ENCODE data around the gene TRPV2. TPM values are rescaled to one million over a fixed set of nuclear protein-coding genes. Genes with fewer than 3 reads are reported as not detected.
"Not testable (repeated sequence)": the region's sequence is repeated elsewhere in the genome, so short reads cannot be mapped to it uniquely, and the experiment has no call there.

Gene TRPV2
- total and polyA plus RNA-seq, 10 of the 15 experiments (the other 5 are each of a cell fraction or from before 2014, with no cell fraction given), result 8.9 to 94.4 (median 54.1) TPM

DNA sequence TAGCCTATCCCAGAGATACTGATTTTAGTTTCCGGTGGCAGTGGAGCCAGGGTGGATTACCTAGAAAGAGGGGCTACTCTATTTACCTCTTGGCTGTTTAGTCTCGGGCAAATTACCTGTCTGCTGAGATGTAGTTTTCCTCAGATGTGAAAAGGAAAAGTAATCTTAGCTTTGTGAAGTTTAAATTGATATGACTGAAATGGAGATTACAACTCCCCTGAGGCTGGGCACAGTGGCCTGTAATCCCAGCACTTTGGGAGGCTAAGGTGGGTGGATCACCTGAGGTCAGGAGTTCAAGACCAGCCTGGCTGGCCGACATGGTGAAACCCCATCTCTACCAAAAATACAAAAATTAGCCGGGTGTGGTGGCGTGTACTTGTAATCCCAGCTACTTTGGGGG, 25.0 kb downstream of the TRPV2 start:
- CTCF ChIA-PET, result interaction anchor here (0.5 to 4.4 kb wide), 11 partner anchors 11 to 1027 kb away, joined by 3 to 35 read pairs (median 6); partner anchors contain the start of gene TRPV2
- H3K36me3 ChIP-seq (ENCODE audit: control insufficient read depth in 2 of 2, insufficient read depth in 2 of 2, low read length in 1 of 2), result peaks cover 20 to 39% of the 10 kb centered on the region in 2 experiments
- SMC1A ChIA-PET (ENCODE audit: uncharacterized antibody, unreplicated experiment), result interaction anchor here (1.1 to 3.0 kb wide), 10 partner anchors 11 to 154 kb away, joined by 3 to 23 read pairs (median 5); partner anchors contain the start of gene TRPV2
- H3K9ac ChIP-seq (ENCODE audit: control insufficient read depth, insufficient read depth, low read length), result peak overlapping the region; percentile 95
- H3K4me1 ChIP-seq (ENCODE audit: control insufficient read depth, insufficient read depth, low read length), result peaks cover 15% of the 10 kb centered on the region
- DNase-seq (ENCODE audit: low read depth, low spot score); FAIRE-seq; H2AFZ ChIP-seq (ENCODE audit: control insufficient read depth, low read depth, low read length); H3K9me3 ChIP-seq (replicated peaks; ENCODE audit: control insufficient read depth, insufficient read depth, low read length); ATAC-seq; in situ Hi-C loops (cut with MboI); BruUV-seq (replicated peaks); H4K20me1 ChIP-seq (ENCODE audit: control insufficient read depth, insufficient read depth); H3K27me3 ChIP-seq (replicated peaks in 1 of 2; ENCODE audit: control insufficient read depth in 2 of 2, insufficient read depth in 2 of 2, low read length in 1 of 2); intact Hi-C loops (cut with micrococcal nuclease; ENCODE audit: unreplicated experiment): not testable (repeated sequence)
- H3K79me2 ChIP-seq (ENCODE audit: control insufficient read depth, insufficient read depth, low read length), result peaks cover 55% of the 10 kb centered on the region
- peak; percentile 28 for TF ChIP-seq HDAC6 (IDR thresholded peaks at IDR 0.05; ENCODE audit: unreplicated experiment)
- H3K27ac ChIP-seq (ENCODE audit: control insufficient read depth, insufficient read depth), result peak overlapping the region; percentile 79
- RAD21 ChIA-PET (ENCODE audit: unreplicated experiment), result interaction anchor here (1.0 to 5.4 kb wide), 4 partner anchors 13 to 155 kb away, joined by 3 to 82 read pairs (median 9); partner anchors contain the start of gene TRPV2
- 0% methylated on average over 5 of the region's 5 CpGs for WGBS (ENCODE audit: insufficient coverage, insufficient replicate concordance, low lambda C conversion rate, missing lambda C conversion rate)
- H3K4me2 ChIP-seq (ENCODE audit: control insufficient read depth, insufficient read depth), result peak overlapping the region; percentile 97
- POLR2A ChIA-PET, result interaction anchor here (0.7 to 2.8 kb wide), 6 partner anchors 24 to 224 kb away, joined by 3 to 22 read pairs (median 4); partner anchors contain the start of genes PIGL, TRPV2 and UBB
- peak overlapping the region; percentile 97 for H3K4me3 ChIP-seq

DNA sequence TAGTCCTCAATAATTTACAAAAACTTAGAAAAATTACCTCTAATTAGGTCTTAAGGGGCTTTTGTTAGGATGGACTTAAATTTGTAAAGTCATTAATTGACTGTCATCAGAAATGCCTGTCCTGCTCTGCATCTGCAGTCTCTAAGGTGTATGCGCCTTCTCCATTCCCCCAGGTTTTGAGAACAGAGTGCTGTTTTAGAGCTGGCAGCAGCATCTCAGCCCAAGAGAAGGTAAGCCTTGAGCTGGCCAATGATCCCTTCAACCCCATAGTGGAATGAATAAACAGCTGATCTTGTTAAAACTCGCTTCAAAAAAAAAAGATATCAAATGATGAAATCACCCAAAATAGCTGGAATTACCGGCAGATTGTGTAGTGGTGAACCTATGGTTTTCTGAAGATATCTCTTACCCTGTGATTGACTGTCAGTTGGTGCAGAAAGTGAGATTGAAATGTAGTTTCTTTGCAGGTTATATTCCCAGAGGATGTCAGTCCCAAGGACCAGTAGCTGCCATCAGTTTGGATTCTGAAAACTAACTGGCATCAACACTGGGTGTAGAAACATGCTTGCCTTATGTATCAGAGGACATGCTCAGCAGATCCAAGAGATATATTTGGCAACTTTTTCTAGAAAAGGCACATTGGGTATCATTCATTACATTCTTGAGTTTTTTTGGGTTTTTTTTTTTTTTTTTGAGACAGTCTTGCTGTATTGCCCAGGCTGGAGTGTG, 25.7 kb downstream of the TRPV2 start:
- RAD21 ChIA-PET (ENCODE audit: unreplicated experiment), result interaction anchor here (0.6 to 5.4 kb wide), 11 partner anchors 9 to 223 kb away, joined by 3 to 82 read pairs (median 4); partner anchors contain the start of genes TRPV2 and UBB
- POLR2A ChIA-PET, result interaction anchor here (0.6 to 2.4 kb wide), 11 partner anchors 21 to 748 kb away, joined by 3 to 22 read pairs (median 4); partner anchors contain the start of genes PIGL and TRPV2

More for the DNA sequence above, 25.7 kb downstream of the TRPV2 start:
- WGBS (ENCODE audit: insufficient coverage, insufficient replicate concordance, low lambda C conversion rate, missing lambda C conversion rate), result 16% methylated on average over 3 of the region's 3 CpGs
- ChIA-PET CTCF (interaction anchor here (0.6 to 4.4 kb wide), 17 partner anchors 8 to 1172 kb away, joined by 3 to 35 read pairs (median 4); partner anchors contain the start of genes CENPV and TRPV2), SMC1A (ENCODE audit: uncharacterized antibody, unreplicated experiment) (interaction anchor here (0.6 to 3.0 kb wide), 15 partner anchors 10 to 155 kb away, joined by 3 to 23 read pairs (median 4); partner anchors contain the start of genes TRPV2 and UBB)
- Histone ChIP-seq H3K36me3 (ENCODE audit: control insufficient read depth in 2 of 2, insufficient read depth in 2 of 2, low read length in 1 of 2) (peaks cover 20 to 39% of the 10 kb centered on the region in 2 experiments), H3K4me2 (ENCODE audit: control insufficient read depth, insufficient read depth) (peak overlapping the region; percentile 97), H4K20me1 (ENCODE audit: control insufficient read depth, insufficient read depth) (peaks cover 6% of the 10 kb centered on the region), H3K27me3 (replicated peaks in 1 of 2; ENCODE audit: control insufficient read depth in 2 of 2, insufficient read depth in 2 of 2, low read length in 1 of 2) (no peaks in the 10 kb centered on the region), H3K9me3 (replicated peaks; ENCODE audit: control insufficient read depth, insufficient read depth, low read length) (no peaks in the 10 kb centered on the region; the same call in 2 of the 3 replicates), H3K4me1 (ENCODE audit: control insufficient read depth, insufficient read depth, low read length) (peaks cover 15% of the 10 kb centered on the region), H3K27ac (ENCODE audit: control insufficient read depth, insufficient read depth) (peak overlapping the region; percentile 79), H3K9ac (ENCODE audit: control insufficient read depth, insufficient read depth, low read length) (peak overlapping the region; percentile 95), H3K4me3 (peak overlapping the region; percentile 97), H2AFZ (ENCODE audit: control insufficient read depth, low read depth, low read length) (no peak overlapping the region), H3K79me2 (ENCODE audit: control insufficient read depth, insufficient read depth, low read length) (peaks cover 55% of the 10 kb centered on the region)
- FAIRE-seq, result no peak
- intact Hi-C loops (cut with micrococcal nuclease; ENCODE audit: unreplicated experiment) (no loop called here), in situ Hi-C loops (cut with MboI) (no loop called here)
- ATAC-seq, result no peak
- BruUV-seq (replicated peaks), result no TSS peak
- TF ChIP-seq MTA3 (IDR thresholded peaks at IDR 0.05; ENCODE audit: borderline replicate concordance, low read length) (0 out of 2 replicates have a peak, but pooled peaks have one; percentile 38), POLR2A (IDR thresholded peaks at IDR 0.05; ENCODE audit: low read depth, low read length) (peak; percentile 27; the same call in 1 of the 2 replicates), BHLHE40 (IDR thresholded peaks at IDR 0.05; ENCODE audit: borderline replicate concordance in 1 of 2, low read depth in 2 of 2, low read length in 1 of 2) (no peak), POLR2AphosphoS5 (IDR thresholded peaks at IDR 0.05; ENCODE audit: low read length) (peak; percentile 71; the same call in 1 of the 2 replicates)
- TF ChIP-seq, protein P1, sequence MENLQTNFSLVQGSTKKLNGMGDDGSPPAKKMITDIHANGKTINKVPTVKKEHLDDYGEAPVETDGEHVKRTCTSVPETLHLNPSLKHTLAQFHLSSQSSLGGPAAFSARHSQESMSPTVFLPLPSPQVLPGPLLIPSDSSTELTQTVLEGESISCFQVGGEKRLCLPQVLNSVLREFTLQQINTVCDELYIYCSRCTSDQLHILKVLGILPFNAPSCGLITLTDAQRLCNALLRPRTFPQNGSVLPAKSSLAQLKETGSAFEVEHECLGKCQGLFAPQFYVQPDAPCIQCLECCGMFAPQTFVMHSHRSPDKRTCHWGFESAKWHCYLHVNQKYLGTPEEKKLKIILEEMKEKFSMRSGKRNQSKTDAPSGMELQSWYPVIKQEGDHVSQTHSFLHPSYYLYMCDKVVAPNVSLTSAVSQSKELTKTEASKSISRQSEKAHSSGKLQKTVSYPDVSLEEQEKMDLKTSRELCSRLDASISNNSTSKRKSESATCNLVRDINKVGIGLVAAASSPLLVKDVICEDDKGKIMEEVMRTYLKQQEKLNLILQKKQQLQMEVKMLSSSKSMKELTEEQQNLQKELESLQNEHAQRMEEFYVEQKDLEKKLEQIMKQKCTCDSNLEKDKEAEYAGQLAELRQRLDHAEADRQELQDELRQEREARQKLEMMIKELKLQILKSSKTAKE (IDR thresholded peaks at IDR 0.05; ENCODE audit: low read depth, poor library complexity, severe bottlenecking), result no peak
- TF ChIP-seq, protein P2, sequence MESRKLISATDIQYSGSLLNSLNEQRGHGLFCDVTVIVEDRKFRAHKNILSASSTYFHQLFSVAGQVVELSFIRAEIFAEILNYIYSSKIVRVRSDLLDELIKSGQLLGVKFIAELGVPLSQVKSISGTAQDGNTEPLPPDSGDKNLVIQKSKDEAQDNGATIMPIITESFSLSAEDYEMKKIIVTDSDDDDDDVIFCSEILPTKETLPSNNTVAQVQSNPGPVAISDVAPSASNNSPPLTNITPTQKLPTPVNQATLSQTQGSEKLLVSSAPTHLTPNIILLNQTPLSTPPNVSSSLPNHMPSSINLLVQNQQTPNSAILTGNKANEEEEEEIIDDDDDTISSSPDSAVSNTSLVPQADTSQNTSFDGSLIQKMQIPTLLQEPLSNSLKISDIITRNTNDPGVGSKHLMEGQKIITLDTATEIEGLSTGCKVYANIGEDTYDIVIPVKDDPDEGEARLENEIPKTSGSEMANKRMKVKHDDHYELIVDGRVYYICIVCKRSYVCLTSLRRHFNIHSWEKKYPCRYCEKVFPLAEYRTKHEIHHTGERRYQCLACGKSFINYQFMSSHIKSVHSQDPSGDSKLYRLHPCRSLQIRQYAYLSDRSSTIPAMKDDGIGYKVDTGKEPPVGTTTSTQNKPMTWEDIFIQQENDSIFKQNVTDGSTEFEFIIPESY (IDR thresholded peaks at IDR 0.05), result no peak
- DNase-seq (ENCODE audit: low read depth, low spot score), result no peak

Data from GM12878 (cell line).